Stimulated activated CD4-positive, alpha-beta T cell treated with anti-CD3 and anti-CD28 coated beads, Interleukin-4, amount 100 ng/mL, for 1 hour (primary cell): ENCODE data around the gene RNU2-63P.
"Not testable (repeated sequence)": the region's sequence is repeated elsewhere in the genome, so short reads cannot be mapped to it uniquely, and the experiment has no call there.

ENCODE experiments used
- DNase-seq: peaks from one replicate; pipeline ENCODE4 v3.0.0-alpha.2; 2020

Gene RNU2-63P

GRCh38 chr2:88027697-88028389, 11.5 kb upstream of the RNU2-63P start:
- DNase-seq: no peak

GRCh38 chr2:88024509-88024908, 8.2 kb upstream of the RNU2-63P start:
- no peak for DNase-seq

GRCh38 chr2:88022669-88022921, 6.2 kb upstream of the RNU2-63P start:
- no peak for DNase-seq

- DNase-seq: no peak
Observed at GRCh38 chr2:88019985-88020384, 3.6 kb upstream of the RNU2-63P start.

- no peak for DNase-seq
Observed at GRCh38 chr2:88018909-88019308, 2.6 kb upstream of the RNU2-63P start.

GRCh38 chr2:88018077-88018805, 1.9 kb upstream of the RNU2-63P start:
- not testable (repeated sequence) for DNase-seq

- not testable (repeated sequence) for DNase-seq
Observed at GRCh38 chr2:88017780-88018038, 1.4 kb upstream of the RNU2-63P start.

GRCh38 chr2:88016960-88017779, 823 bp upstream of the RNU2-63P start:
- DNase-seq: no peak

GRCh38 chr2:88011011-88011410, 5.3 kb downstream of the RNU2-63P start:
- DNase-seq: no peak

- no peak for DNase-seq
Observed at GRCh38 chr2:88010136-88010535, 6.2 kb downstream of the RNU2-63P start.

GRCh38 chr2:88006912-88007439, 9.4 kb downstream of the RNU2-63P start:
- no peak for DNase-seq

GRCh38 chr2:88005776-88006175, 10.6 kb downstream of the RNU2-63P start:
- no peak for DNase-seq

GRCh38 chr2:88003074-88003755, 13.1 kb downstream of the RNU2-63P start:
- DNase-seq: no peak

- no peak for DNase-seq
Observed at GRCh38 chr2:88002359-88002707, 14.0 kb downstream of the RNU2-63P start.

GRCh38 chr2:88000474-88000873, 15.9 kb downstream of the RNU2-63P start:
- DNase-seq: not testable (repeated sequence)

GRCh38 chr2:87996570-87996969, 19.8 kb downstream of the RNU2-63P start:
- no peak for DNase-seq

- no peak for DNase-seq
Observed at GRCh38 chr2:87995756-87996155, 20.6 kb downstream of the RNU2-63P start.

GRCh38 chr2:87994304-87994850, 22.0 kb downstream of the RNU2-63P start:
- not testable (repeated sequence) for DNase-seq

- not testable (repeated sequence) for DNase-seq
Observed at GRCh38 chr2:87992569-87992968, 23.8 kb downstream of the RNU2-63P start.

GRCh38 chr2:87987473-87987872, 28.9 kb downstream of the RNU2-63P start:
- not testable (repeated sequence) for DNase-seq

GRCh38 chr2:87985902-87986301, 30.4 kb downstream of the RNU2-63P start:
- not testable (repeated sequence) for DNase-seq

GRCh38 chr2:87981182-87981581, 35.2 kb downstream of the RNU2-63P start:
- not testable (repeated sequence) for DNase-seq

GRCh38 chr2:87972385-87972784, 44.0 kb downstream of the RNU2-63P start:
- not testable (repeated sequence) for DNase-seq
